Transverse colon (tissue), 4 donors: ENCODE results near the gene HAO1.

Experiments
- CTCF ChIP-seq, 5 experiments: fragments of 200-600 bp in 3 of 5; fragments of 450-650 bp in 2 of 5; sonication (generic) in 3 of 5; IDR thresholded peaks; 1 replicate in 2 of 5; 2 replicates in 3 of 5; pipeline ENCODE4 v1.5.1; 2016 to 2017; ENCODE audit warnings: antibody characterized with exemption in 5 of 5, inconsistent platforms in 3 of 5, mild to moderate bottlenecking in 2 of 5, moderate library complexity in 1 of 5
- EP300 ChIP-seq: sonication (generic); formaldehyde crosslinking; IDR thresholded peaks from one replicate; pipeline ENCODE4 v1.6.1; 2017; ENCODE audit warnings: antibody characterized with exemption, low read depth
- POLR2A ChIP-seq: fragments of 450-650 bp; IDR thresholded peaks from one replicate; pipeline ENCODE4 v1.6.1; 2016; ENCODE audit warnings: antibody characterized with exemption, mild to moderate bottlenecking, moderate library complexity
- POLR2AphosphoS5 ChIP-seq, 3 donors: sonication (generic); formaldehyde crosslinking; IDR thresholded peaks; one replicate each; pipeline ENCODE4 v1.6.1; 2016; ENCODE audit warnings: antibody characterized with exemption in 3 of 3

- TF ChIP-seq CTCF (IDR thresholded peaks at IDR 0.05) (no peak), EP300 (no peak), POLR2A (no peak), POLR2AphosphoS5 (IDR thresholded peaks at IDR 0.05) (no peak)
These were observed 98.3 kb downstream of the HAO1 start for GRCh38 chr20:7841971-7842310.
